Activated CD4-positive, alpha-beta T cell treated with anti-CD3 and anti-CD28 coated beads for 36 hours (primary cell): ENCODE results near the gene MTRF1. TPM values are rescaled to one million over a fixed set of nuclear protein-coding genes. Genes with fewer than 3 reads are reported as not detected.

ENCODE experiments used
- ATAC-seq: fragments of 200-7000 bp; cut with Tn5 transposase; one replicate; pipeline ENCODE4 v1.10.0; 2021; ENCODE audit warnings: mild to moderate bottlenecking, moderate library complexity
- CTCF ChIA-PET: fragments of 350-600 bp; sonication (Branson Sonifier 250); formaldehyde crosslinking; loops from one replicate; lab custom pipeline; 2021; ENCODE audit warnings: antibody characterized with exemption; lab: Charles Lee
- POLR2A ChIA-PET: fragments of 350-600 bp; sonication (Branson Sonifier 250); formaldehyde crosslinking; loops from one replicate; lab custom pipeline; 2021; ENCODE audit warnings: antibody characterized with exemption, inconsistent platforms; lab: Charles Lee
- DNase-seq: peaks from one replicate; pipeline ENCODE4 v3.0.0-alpha.2; 2020
- H3K27ac Mint-ChIP-seq: one replicate; pipeline ENCODE4 v1.8.0; 2021; ENCODE audit warnings: mixed read lengths
- H3K27me3 Mint-ChIP-seq: one replicate; pipeline ENCODE4 v1.8.0; 2021; ENCODE audit warnings: mixed read lengths
- H3K36me3 Mint-ChIP-seq: one replicate; pipeline ENCODE4 v1.8.0; 2021; ENCODE audit warnings: low read depth, mixed read lengths
- H3K4me1 Mint-ChIP-seq: one replicate; pipeline ENCODE4 v1.8.0; 2021; ENCODE audit warnings: mixed read lengths
- H3K4me3 Mint-ChIP-seq: one replicate; pipeline ENCODE4 v1.8.0; 2021; ENCODE audit warnings: mild to moderate bottlenecking, moderate library complexity, mixed read lengths
- H3K9me3 Mint-ChIP-seq: one replicate; pipeline ENCODE4 v1.8.0; 2021; ENCODE audit warnings: low read depth, mixed read lengths
- intact Hi-C, 2 experiments: fragments of 100-400 bp; cut with DNase I in 1 of 2; cut with micrococcal nuclease in 1 of 2; formaldehyde crosslinking; loops; one replicate each; pipeline versions ENCODE4 v1.14.2 to v1.15.1; 2022 to 2024; cut with DNase I, micrococcal nuclease
- total RNA-seq, 2 experiments: library from RNA; stranded (reverse); gene quantifications; one replicate each; pipeline ENCODE4 v1.2.3, GENCODE V29; 2021

Gene MTRF1, protein sequence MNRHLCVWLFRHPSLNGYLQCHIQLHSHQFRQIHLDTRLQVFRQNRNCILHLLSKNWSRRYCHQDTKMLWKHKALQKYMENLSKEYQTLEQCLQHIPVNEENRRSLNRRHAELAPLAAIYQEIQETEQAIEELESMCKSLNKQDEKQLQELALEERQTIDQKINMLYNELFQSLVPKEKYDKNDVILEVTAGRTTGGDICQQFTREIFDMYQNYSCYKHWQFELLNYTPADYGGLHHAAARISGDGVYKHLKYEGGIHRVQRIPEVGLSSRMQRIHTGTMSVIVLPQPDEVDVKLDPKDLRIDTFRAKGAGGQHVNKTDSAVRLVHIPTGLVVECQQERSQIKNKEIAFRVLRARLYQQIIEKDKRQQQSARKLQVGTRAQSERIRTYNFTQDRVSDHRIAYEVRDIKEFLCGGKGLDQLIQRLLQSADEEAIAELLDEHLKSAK
- 10 to 100 TPM; 19.7 to 22.1 TPM for total RNA-seq

DNA sequence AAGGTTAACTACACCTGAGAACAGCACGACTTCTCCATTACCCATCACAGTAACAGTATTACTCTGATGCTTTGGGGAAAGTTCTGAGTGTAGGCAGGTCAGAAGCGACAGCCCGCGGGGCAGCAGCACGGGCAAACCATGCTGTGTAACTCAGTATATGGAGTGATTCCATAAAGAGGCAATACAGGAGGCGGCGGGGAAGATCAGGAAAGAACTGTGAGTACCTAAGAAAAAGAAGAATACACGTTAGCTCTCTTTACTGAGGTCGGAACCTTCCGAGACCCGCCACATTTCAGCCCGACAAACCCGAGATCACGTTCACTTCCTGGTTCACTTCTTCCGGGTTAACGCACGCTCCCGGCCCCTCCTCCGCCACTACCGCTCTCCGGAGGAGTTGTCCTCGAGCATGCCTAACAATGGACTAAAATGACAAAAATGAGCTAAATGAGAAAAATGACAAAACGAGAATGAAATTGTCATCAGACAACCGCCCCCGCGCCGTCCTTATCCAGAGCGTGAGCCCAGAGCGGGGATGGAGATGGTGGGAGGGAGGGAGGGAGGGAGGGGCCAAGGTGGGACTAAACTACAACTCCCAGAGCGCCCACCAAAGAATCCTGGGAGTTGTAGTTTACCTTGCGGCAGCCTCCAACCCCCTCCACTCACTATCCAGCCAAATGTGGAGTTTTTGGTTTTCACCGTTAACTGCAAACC, at the start of gene MTRF1:
Gene MTRF1 (minus strand): TSS at position 316 of the 711 bp plus-strand sequence. CDS start 2,669 bp downstream, outside the sequence.
- H3K4me1 Mint-ChIP-seq = peaks cover 12% of the 10 kb centered on the region
- H3K27ac Mint-ChIP-seq = peak within 1 kb of the TSS; percentile 95
- CTCF ChIA-PET = interaction anchor here (0.5 to 1.4 kb wide), 3 partner anchors 69 to 317 kb away, joined by 3 to 6 read pairs (median 3); no protein-coding TSS in a partner anchor
- POLR2A ChIA-PET = interaction anchor here (0.7 kb wide), 1 partner anchor 289 kb away, joined by 4 read pairs; no protein-coding TSS in a partner anchor
- ATAC-seq (peak; percentile 93), DNase-seq (peak; percentile 89)
- H3K36me3 Mint-ChIP-seq = peaks cover 24% of the 10 kb centered on the region
- H3K27me3 Mint-ChIP-seq = no peaks in the 10 kb centered on the region
- intact Hi-C loops = loop anchor here (1.0 to 5.0 kb wide), 7 partner anchors 48 to 1009 kb away; partner anchors contain the start of genes KBTBD6 (in 2 of the 2), KBTBD7 (in 2 of the 2), NAA16 (in 2 of the 2) and WBP4 (in 2 of the 2)
- H3K9me3 Mint-ChIP-seq = peaks cover 6% of the 10 kb centered on the region
- H3K4me3 Mint-ChIP-seq = peak within 1 kb of the TSS; percentile 80

DNA sequence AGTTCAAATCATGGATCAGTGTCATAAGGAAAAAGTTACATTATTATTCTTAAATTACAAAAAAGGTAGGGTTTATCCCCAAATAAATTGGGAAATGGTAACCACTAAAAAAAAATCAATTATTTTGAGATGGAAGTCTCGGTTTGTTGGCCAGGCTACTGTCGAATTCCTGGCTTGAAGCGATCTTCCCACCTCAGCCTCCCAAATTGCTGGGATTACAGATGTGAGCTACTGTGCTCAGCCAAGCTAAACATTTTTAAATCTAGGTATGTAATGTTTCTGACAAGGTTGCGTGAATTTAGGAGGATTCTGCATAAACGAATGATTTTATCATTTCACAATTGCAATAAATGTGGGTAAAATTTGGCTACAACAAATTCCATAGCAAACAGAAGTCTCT, 49.7 kb upstream of the MTRF1 start:
- Mint-ChIP-seq H3K9me3 (no peaks in the 10 kb centered on the region), H3K4me3 (peak overlapping the region; percentile 90), H3K36me3 (peaks cover 21% of the 10 kb centered on the region), H3K4me1 (peaks cover 50% of the 10 kb centered on the region), H3K27me3 (no peaks in the 10 kb centered on the region), H3K27ac (no peak overlapping the region)
- CTCF ChIA-PET = interaction anchor here (1.6 kb wide), 1 partner anchor 34 kb away, joined by 3 read pairs; no protein-coding TSS in a partner anchor
- POLR2A ChIA-PET = no interaction called here
- DNase-seq (no peak), ATAC-seq (no peak)
- intact Hi-C loops = loop anchor here (5.0 kb wide), 3 partner anchors 251 to 649 kb away; partner anchors contain the start of genes ELF1 (in 1 of the 2), VWA8 (in 1 of the 2) and WBP4 (in 1 of the 2)

DNA sequence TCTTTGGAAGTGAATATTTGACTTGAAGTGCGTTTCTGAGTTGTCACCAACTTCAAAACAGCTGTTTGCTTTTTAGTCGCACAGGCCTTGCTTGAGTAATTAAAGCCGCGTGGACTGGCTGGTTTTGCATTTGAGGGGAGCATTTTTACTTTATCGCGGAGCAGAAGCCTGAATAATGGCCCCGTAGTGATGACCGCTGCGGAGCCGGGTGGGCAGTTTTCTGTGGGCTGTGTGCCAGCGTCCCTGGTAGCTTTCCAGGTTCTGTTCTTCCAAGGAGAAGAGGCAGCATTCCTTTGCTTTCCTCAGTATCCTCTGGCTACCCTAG, 48.8 kb upstream of the MTRF1 start:
- ChIA-PET POLR2A (interaction anchor here (0.6 kb wide), 1 partner anchor 29 kb away, joined by 4 read pairs; no protein-coding TSS in a partner anchor), CTCF (no interaction called here)
- ATAC-seq = no peak
- H3K36me3 Mint-ChIP-seq = peaks cover 11% of the 10 kb centered on the region
- H3K4me1 Mint-ChIP-seq = peaks cover 42% of the 10 kb centered on the region
- intact Hi-C loops = loop anchor here (5.0 kb wide), 3 partner anchors 250 to 650 kb away; partner anchors contain the start of genes ELF1 (in 1 of the 2), VWA8 (in 1 of the 2) and WBP4 (in 1 of the 2)
- no peaks in the 10 kb centered on the region for H3K9me3 Mint-ChIP-seq
- DNase-seq = peak; percentile 40
- peak overlapping the region; percentile 96 for H3K27ac Mint-ChIP-seq
- H3K4me3 Mint-ChIP-seq = peak overlapping the region; percentile 90
- H3K27me3 Mint-ChIP-seq = no peaks in the 10 kb centered on the region

DNA sequence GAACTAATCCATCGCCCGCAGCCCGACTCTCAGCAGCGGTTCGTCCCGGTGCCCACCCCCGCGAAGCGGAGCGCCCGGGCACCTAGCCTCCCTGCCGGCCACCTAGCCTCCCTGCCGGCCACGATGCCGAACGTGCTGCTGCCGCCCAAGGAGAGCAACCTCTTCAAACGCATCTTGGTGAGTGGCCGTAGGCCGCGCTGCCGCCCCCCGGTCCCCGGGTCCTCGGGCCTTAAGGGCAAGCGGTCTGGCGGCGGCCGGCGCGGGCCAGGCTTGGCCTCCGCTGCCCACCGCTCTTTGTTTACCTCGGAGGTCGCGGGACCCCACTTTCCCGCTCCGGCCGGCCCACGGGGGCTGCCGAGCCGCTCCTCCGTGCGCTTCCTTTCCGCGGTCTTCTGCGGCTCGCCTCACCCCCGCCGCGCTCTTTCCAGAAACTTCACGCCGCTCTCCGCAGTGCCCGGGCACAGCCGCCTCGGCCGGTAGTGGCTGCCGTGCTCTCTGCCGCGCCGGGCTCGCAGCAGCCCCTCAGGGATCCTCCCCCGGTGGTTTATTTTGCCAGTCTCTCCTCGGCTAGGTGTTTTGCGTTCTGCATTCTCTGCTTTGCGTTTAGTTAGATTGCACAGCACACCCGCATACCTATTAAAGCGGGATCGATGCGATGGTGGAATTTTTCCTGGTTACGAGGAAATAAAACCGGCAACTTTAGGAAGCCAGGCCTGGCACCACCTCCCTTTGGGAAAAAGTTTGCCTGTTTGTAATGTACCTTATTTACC, 48.2 kb upstream of the MTRF1 start:
- no peaks in the 10 kb centered on the region for H3K27me3 Mint-ChIP-seq
- intact Hi-C loops = loop anchor here (1.0 to 5.0 kb wide), 14 partner anchors 25 to 737 kb away; partner anchors contain the start of genes KBTBD6 (in 2 of the 2), MTRF1 (in 2 of the 2), WBP4 (in 2 of the 2) and DGKH (in 1 of the 2)
- H3K9me3 Mint-ChIP-seq = no peaks in the 10 kb centered on the region
- peaks cover 6% of the 10 kb centered on the region for H3K36me3 Mint-ChIP-seq
- POLR2A ChIA-PET = no interaction called here
- CTCF ChIA-PET = no interaction called here
- peak overlapping the region; percentile 90 for H3K4me3 Mint-ChIP-seq
- DNase-seq (peak; percentile 71), ATAC-seq (peak; percentile 52)
- H3K27ac Mint-ChIP-seq = peak overlapping the region; percentile 96
- peaks cover 41% of the 10 kb centered on the region for H3K4me1 Mint-ChIP-seq

DNA sequence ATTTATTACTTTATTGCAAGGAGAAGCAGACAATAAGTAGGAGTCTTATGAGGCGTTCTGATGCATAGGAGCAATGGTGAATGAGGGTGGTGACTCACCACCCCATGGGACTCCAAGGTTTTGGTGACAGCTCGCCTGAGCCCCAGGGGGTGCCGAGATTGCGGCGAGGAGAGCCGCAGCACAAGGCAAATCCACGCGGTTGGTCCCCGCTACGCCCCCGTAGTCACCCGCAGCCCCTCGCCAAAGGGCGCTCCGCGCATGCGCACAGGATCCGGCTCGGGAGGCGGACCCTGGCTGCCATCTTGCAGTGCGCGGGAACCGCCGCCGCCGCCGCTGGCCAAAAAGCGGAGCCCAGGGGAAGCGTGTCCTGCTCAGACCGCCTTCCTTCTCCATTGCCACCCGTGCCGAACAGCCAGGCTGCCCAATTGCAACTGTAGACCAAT, 47.6 kb upstream of the MTRF1 start, which contains the start of gene NAA16:
Gene NAA16 (plus strand): TSS at position 305 of the 443 bp plus-strand sequence. CDS start 262 bp downstream, outside the sequence.
- intact Hi-C loops = loop anchor here (1.0 to 5.0 kb wide), 14 partner anchors 25 to 738 kb away; partner anchors contain the start of genes KBTBD6 (in 2 of the 2), MTRF1 (in 2 of the 2), WBP4 (in 2 of the 2) and DGKH (in 1 of the 2)
- CTCF ChIA-PET = no interaction called here
- ATAC-seq = peak; percentile 85

DNA sequence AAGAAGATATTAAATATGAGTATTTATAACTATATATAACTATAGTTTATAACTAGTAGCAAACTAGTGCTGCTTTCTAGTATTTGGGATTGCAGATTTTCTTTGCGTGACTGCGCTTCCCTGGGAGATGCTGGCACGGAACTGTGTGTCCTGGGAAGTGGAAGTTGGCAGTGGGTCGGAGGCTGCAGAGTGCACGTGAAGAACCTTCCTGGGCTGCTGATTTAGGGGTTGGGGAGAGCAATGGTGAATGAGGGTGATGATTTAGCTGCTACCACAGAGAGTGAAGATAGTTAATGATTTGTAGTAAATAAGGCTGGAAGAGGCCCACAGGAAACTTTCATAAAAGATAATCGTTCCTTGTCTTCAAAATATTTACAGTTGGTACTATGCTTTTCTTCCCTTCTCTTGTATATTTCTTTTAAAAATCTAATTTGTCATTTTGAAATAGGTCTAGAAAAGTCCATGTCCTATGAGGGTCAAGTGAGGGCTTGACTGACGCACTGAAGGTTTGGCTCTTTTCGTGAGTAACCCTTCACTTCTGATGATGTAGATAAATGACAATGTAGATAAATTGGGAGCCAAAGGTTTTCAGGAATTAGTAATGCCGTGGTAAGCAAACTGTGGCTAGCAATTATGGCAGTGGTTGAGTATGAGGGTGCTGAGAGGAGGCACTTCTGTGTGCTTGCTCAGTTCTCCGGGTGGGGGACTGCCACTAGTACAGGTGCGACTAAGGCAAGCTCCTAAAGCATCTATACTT, 44.7 kb upstream of the MTRF1 start:
- Mint-ChIP-seq H3K27ac (no peak overlapping the region), H3K9me3 (no peaks in the 10 kb centered on the region), H3K27me3 (no peaks in the 10 kb centered on the region), H3K36me3 (peaks cover 5% of the 10 kb centered on the region), H3K4me3 (no peak overlapping the region), H3K4me1 (peaks cover 14% of the 10 kb centered on the region)
- ATAC-seq (no peak), DNase-seq (no peak)
- ChIA-PET CTCF (no interaction called here), POLR2A (no interaction called here)
- intact Hi-C loops = no loop called here

More for the DNA sequence above, 47.6 kb upstream of the MTRF1 start, which contains the start of gene NAA16:
- Mint-ChIP-seq H3K9me3 (no peaks in the 10 kb centered on the region), H3K27me3 (no peaks in the 10 kb centered on the region), H3K4me3 (peak within 1 kb of the TSS; percentile 90), H3K36me3 (peaks cover 5% of the 10 kb centered on the region), H3K4me1 (peaks cover 39% of the 10 kb centered on the region), H3K27ac (peak within 1 kb of the TSS; percentile 96)
- DNase-seq = peak; percentile 97
- POLR2A ChIA-PET = no interaction called here

DNA sequence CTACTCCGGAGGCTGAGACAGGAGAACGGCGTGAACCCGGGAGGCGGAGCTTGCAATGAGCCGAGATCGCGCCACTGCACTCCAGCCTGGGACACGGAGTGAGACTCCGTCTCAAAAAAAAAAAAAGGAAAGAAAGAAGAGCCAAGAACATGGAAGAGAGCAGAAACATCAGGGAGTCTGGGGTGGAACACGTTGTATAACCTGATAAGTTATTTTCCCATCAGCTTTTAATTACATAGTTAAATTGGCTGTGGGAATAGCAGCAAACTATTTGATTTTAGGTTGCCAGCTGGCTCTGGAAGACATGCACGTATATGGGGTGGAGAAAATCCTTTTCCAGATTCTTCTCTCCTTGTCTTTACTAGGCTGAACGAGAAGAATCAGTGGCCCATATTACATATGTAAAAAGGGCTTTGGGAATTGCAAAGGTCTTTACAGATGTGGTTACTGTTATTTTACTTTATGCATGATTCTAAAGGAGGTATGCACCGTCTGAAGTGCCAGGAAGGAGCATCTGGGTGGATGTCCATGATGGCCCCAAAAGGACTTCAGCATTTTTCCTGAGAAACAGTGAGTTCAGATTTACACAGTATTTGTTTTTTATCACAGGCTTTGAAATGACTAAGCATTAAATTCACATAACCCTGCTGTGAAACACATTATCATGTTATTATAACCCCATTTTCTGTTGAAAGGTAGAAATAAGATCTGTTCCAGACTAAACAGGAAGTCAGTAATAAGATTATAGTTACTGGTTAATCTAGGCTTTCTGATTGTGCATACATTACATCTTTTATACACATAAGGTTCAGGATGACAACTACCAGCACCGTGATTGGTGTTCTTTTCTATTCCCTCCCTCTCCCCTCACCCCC, 43.1 kb upstream of the MTRF1 start:
- Mint-ChIP-seq H3K36me3 (no peaks in the 10 kb centered on the region), H3K4me3 (no peak overlapping the region), H3K27ac (no peak overlapping the region), H3K27me3 (no peaks in the 10 kb centered on the region), H3K9me3 (no peaks in the 10 kb centered on the region), H3K4me1 (peaks cover 14% of the 10 kb centered on the region)
- ChIA-PET POLR2A (no interaction called here), CTCF (interaction anchor here (0.7 kb wide), 1 partner anchor 1594 kb away, joined by 3 read pairs; no protein-coding TSS in a partner anchor)
- intact Hi-C loops = no loop called here
- no peak for DNase-seq
- ATAC-seq = no peak

DNA sequence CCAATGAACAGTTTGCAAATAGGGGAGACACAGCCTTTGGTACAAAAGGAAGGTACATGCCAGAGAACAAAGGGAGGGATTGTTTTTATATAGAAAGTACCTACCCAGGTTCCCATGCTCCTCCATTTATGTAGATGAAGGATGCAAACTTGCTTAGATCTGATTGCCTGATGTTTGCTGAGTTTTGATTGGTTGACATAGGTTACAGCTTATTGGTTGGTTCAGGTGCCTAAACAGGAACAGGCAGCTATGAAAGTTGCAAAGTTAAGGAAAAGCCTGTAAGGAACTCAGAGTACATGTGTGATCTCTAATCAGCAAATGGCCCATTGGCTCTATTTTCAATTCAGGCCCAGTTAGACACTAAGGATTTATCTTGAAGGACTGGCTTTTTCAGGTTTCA, 41.2 kb upstream of the MTRF1 start:
- ChIA-PET CTCF (no interaction called here), POLR2A (no interaction called here)
- Mint-ChIP-seq H3K4me1 (peaks cover 8% of the 10 kb centered on the region), H3K36me3 (no peaks in the 10 kb centered on the region), H3K9me3 (no peaks in the 10 kb centered on the region), H3K27ac (no peak overlapping the region), H3K4me3 (no peak overlapping the region), H3K27me3 (no peaks in the 10 kb centered on the region)
- no peak for ATAC-seq
- intact Hi-C loops = no loop called here
- DNase-seq = no peak

DNA sequence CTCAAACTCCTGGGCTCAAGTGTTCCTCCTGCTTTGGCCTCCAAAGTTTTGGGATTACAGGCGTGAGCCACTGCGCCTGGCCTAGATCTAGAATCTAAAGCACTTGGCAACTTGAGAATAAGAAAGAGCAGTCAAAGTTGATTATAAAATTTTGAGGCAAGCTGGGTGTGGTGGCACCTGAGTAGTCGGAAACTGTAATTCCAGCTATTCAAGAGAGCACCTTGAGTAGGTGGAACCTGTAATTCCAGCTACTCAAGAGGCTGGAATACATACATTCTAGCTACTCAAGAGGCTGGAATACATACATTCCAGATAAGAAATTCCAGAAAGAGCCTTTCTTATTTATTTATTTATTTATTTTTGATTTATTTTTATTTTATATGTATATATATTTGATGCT, 39.4 kb upstream of the MTRF1 start:
- Mint-ChIP-seq H3K4me3 (no peak overlapping the region), H3K27me3 (no peaks in the 10 kb centered on the region), H3K36me3 (no peaks in the 10 kb centered on the region), H3K27ac (no peak overlapping the region), H3K4me1 (peaks cover 8% of the 10 kb centered on the region), H3K9me3 (no peaks in the 10 kb centered on the region)
- POLR2A ChIA-PET = interaction anchor here (0.6 kb wide), 1 partner anchor 23 kb away, joined by 3 read pairs; no protein-coding TSS in a partner anchor
- DNase-seq = no peak
- intact Hi-C loops = no loop called here
- no peak for ATAC-seq
- CTCF ChIA-PET = no interaction called here
